Lower leg skin (tissue), 4 donors: Measurements from ENCODE around the gene PIERCE2. TPM values are rescaled to one million over a fixed set of nuclear protein-coding genes. Genes with fewer than 3 reads are reported as not detected.

Experiments used
- DNase-seq, 2 donors: peaks; one replicate each; pipeline ENCODE4 v3.0.0-alpha.2; 2019; ENCODE audit warnings: low spot score in 2 of 2
- H3K4me3 ChIP-seq: fragments of 200-600 bp; sonication (generic); 2 replicates; pipeline ENCODE4 v1.5.1; 2017; ENCODE audit warnings: mild to moderate bottlenecking, low read depth; ENCODE audit not compliant: poor library complexity, severe bottlenecking
- CTCF ChIP-seq, 3 donors: fragments of 450-650 bp; IDR thresholded peaks; one replicate each; pipeline ENCODE4 v1.5.1; 2016; ENCODE audit warnings: antibody characterized with exemption in 3 of 3, mild to moderate bottlenecking in 3 of 3, moderate library complexity in 2 of 3
- POLR2A ChIP-seq, 2 donors: fragments of 450-650 bp; IDR thresholded peaks; one replicate each; pipeline ENCODE4 v1.6.1; 2016 to 2017; ENCODE audit warnings: antibody characterized with exemption in 2 of 2, mild to moderate bottlenecking in 1 of 2, moderate library complexity in 1 of 2
- WGBS, 2 donors: methylation state at CpG; one replicate each; pipeline ENCODE4 v1.1.5; 2018; 5-methylcytosine and 5-hydroxymethylcytosine counted together
- intact Hi-C: fragments of 100-400 bp; cut with DNase I; formaldehyde crosslinking; loops from one replicate; pipeline ENCODE4 v1.15.0; 2023; ENCODE audit warnings: low total_unique reads
- total RNA-seq, 4 donors: library from RNA; depleted of rRNA; stranded (reverse); fragments of >200 nt; gene quantifications; one replicate each; pipeline ENCODE4 v1.1.0, GENCODE V29; 2016

The PIERCE2 gene
- 1 to 10 TPM; 1.5 to 3.3 (median 2.8) TPM for total RNA-seq

DNA sequence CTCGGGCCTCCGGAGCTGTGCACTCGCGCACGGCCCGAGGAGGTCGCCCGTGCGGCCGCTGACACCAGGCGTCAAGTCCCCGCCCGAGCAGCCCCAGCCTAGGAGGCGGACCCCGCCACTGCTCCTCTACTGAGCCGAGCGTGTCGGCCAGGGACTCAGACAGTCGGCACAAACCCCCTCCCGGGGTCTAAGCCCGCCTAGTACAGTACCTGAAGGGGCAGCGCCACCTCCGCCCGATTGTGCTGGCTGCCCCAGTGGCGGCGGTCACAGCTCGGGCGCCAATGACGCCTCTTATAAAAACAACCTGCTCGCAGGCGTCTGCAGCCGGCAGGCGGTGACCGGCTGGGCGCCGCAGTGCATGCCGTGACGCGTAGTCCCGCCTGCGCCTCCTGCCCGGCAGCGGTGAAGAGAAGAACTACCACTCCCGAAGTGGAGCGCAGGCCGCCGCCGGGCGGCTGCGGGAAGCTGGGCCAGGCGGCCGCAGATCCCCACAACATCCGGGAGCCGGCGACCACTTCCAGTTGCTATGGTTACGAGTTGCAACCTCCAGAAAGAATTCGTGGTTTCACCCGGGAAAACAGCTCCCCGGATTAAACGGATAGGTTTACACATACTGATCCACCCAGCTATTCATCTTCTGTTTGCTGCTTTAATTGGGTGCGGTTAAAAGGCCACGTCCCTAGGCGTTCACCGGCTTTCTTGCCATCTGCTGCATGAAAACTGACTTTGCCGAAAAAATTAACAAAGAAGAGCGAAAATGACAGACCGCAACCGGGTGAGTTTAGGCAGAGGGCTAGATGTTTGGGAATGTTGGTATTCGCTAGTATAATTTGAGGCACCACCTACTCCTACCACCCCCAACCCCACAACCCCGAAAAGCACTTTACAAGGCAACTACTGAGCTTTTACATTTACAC, at the start of gene PIERCE2, which contains the start of gene CCPG1:
Gene PIERCE2 (plus strand): TSS at position 484 of the 917 bp plus-strand sequence. CDS start 274 bp downstream, at position 758.
Gene CCPG1 (minus strand): TSS at position 348 of the 917 bp plus-strand sequence. CDS start 18,935 bp downstream, outside the sequence.
- TF ChIP-seq POLR2A (IDR thresholded peaks at IDR 0.05) = no peak
- TF ChIP-seq CTCF (IDR thresholded peaks at IDR 0.05) = peak in 1 of 3 donors; percentile 89
- DNase-seq = peak; percentile 82 to 97
- H3K4me3 ChIP-seq = peak within 1 kb of the TSS; percentile 84
- intact Hi-C loops = no loop called here
- 0 to 2% methylated on average over 41 to 49 of the region's 70 CpGs for WGBS, 2 donors

DNA sequence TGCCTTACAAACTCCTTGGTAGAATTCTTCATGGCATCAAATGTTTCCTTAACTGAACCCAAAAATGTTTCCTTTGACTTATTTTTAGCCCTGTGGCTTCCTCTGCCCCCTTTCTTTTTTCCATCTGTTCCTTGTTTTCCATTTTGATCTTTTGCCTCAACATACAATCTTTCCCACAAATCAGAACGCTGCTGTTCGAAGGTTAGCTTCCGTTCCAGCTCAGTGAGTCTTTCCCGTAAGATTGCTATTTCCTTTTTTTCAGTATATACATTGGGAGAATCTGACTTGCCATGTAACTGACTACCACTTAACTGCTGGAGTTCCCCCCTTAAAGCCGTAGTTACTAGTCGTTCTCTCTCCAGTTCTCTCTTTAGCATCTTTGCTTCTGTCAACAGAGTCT, 48.0 kb upstream of the PIERCE2 start:
- DNase-seq = no peak
- TF ChIP-seq POLR2A (IDR thresholded peaks at IDR 0.05) (no peak), CTCF (IDR thresholded peaks at IDR 0.05) (no peak)
- H3K4me3 ChIP-seq = no peak overlapping the region
- intact Hi-C loops = no loop called here
- 68 to 69% methylated on average over 6 of the region's 6 CpGs for WGBS, 2 donors

GRCh38 chr15:55361048-55361447, 47.2 kb upstream of the PIERCE2 start:
- TF ChIP-seq CTCF (IDR thresholded peaks at IDR 0.05) = no peak
- TF ChIP-seq POLR2A (IDR thresholded peaks at IDR 0.05) = no peak
- H3K4me3 ChIP-seq = no peak overlapping the region
- intact Hi-C loops = no loop called here
- 91 to 94% methylated on average over 10 of the region's 10 CpGs for WGBS, 2 donors
- DNase-seq = no peak

- intact Hi-C loops = no loop called here
- TF ChIP-seq CTCF (IDR thresholded peaks at IDR 0.05) = no peak
- TF ChIP-seq POLR2A (IDR thresholded peaks at IDR 0.05) = no peak
- no peak for DNase-seq
- 100% methylated on average over 2 of the region's 2 CpGs for WGBS, 2 donors
- H3K4me3 ChIP-seq = no peak overlapping the region
Observed at GRCh38 chr15:55362641-55363040, 45.7 kb upstream of the PIERCE2 start.

DNA sequence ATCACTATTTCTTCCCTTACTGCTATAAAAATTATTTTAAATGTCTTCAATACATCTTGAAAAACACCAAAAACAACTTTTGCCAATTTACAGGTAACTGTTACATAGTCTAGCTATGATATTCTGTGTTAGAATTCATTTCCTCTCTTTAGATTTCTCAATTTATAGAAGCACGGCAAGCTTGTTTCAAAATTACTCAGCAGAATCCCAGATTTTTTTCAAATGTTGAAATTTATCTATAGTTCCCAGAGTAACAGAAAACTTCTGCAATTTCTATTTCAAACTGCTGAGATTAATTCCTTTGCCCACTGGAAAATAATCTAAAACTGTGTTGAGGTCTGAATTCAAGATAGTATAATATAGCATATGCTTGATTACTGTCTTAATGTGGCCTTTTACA, 41.3 kb upstream of the PIERCE2 start:
- no peak for TF ChIP-seq POLR2A (IDR thresholded peaks at IDR 0.05)
- no peak for TF ChIP-seq CTCF (IDR thresholded peaks at IDR 0.05)
- no peak for DNase-seq
- 84 to 87% methylated on average over 1 of the region's 1 CpG for WGBS, 2 donors
- intact Hi-C loops = no loop called here
- no peak overlapping the region for H3K4me3 ChIP-seq
